Epidermal melanocyte (primary cell): ENCODE results near the gene SLC31A1.

Source experiments
- DNase-seq: peaks from one replicate; pipeline ENCODE4 v3.0.0; 2011; ENCODE audit warnings: low spot score; ENCODE audit not compliant: insufficient read length

SLC31A1 gene

DNA sequence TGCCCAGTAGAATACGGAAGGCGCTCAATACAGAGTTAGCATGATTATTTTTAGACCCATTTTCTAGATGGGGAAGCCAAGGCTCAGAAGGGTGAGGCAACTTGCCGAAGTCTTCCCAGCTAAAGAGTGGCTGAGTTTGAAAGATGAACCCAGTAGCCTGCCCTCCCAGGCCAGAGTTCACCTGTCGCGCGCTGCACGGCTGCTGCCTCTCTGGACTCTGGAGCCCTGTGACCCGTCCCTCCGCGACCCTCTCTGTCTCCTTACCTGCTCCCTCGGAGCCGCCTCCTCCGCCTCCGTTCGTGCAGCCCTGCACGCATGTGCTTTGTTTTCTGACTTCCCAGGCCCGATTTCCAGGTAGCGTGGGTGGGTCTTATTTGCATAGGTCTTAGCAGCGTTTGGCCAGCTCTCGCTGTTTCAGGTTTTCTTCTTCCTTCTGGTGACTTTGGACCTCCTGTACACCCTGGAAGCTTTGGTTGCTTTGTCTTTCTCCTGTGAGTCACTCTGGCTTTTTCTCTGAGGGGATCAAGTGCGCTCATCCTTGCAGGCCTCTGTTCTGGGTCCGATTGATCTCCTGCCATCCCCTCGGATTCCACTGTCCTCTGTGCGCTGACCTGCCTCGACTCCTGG, 81.6 kb downstream of the SLC31A1 start, which contains the start of gene RNF183:
Gene RNF183, minus strand, starts transcription at position 585 of the 627 bp plus-strand sequence. CDS start 5,192 bp downstream, outside the sequence.
- DNase-seq, result no peak

DNA sequence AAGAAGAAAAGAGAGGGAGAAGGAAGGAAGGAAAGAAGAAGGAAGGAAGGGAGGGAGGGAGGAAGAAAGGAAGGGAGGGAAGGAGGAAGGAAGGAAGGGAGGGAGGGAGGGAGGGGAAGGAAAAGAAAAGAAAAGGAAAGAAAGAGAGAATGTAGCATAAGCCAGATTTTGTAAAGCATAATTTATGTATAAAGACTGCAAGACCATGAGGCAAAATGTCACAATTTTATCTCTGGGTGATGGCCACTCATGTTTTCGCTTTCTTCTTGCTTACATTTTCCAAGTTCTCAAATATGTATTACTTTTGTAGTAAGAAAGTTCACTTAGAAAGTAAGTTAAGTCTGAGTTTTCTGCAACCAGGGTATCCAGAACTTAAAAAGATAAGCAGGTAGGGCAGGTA, 85.2 kb downstream of the SLC31A1 start:
- DNase-seq, result no peak

DNA sequence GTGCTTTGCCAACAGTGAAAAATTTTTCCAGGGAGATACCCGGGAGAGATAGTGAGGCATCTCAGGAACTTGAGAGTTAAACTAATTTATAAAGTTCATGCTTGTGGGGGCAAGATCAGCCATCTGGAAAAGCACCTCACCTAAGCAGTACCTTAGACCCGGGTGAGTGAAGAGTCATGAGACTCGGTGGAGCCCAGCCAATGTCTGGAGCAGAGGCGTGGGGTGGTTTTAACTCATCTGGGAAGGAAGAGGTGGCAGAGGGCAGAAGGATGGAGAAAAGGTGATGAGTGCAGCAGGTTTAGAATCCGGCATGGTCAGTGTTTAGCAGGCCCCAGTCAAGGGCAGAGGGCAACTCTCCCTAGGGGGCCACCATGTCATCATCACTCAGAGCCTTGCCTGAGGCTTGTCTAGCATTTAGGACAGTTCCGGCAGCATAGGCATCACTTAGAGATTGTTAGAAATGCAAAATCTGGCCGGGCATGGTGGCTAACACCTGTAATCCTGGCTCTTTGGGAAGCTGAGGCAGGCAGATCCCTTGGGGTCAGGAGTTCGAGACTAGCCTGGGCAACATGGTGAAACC, 86.1 kb downstream of the SLC31A1 start:
- no peak for DNase-seq

DNA sequence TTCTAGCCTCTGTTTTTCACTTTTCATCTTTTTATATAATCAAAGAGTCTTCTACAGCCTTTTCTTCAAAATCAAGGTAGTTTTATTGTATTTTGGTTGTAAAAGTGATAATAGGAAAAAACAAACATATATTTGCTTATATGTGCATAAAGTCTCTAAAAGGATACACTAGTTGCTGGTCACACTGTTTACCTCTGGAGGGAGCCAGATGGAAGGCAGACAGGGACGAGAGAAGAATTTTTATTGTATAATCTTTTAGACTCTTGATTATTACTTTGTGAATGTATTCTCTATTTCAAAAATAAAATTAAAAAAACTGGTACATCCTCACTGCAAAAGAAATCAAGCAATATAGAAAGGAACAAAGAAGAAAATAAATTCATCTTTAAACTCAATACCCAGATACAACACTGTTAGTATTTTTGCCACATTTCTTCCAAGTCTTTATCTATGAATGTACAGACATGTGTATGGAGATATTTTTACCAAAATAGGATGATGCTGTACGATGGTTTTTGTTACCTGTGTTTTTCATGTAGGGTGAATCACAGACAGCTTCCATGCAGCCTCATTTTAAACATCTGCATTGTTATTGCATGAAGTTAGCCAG, 88.0 kb downstream of the SLC31A1 start:
- DNase-seq, result peak; percentile 27

DNA sequence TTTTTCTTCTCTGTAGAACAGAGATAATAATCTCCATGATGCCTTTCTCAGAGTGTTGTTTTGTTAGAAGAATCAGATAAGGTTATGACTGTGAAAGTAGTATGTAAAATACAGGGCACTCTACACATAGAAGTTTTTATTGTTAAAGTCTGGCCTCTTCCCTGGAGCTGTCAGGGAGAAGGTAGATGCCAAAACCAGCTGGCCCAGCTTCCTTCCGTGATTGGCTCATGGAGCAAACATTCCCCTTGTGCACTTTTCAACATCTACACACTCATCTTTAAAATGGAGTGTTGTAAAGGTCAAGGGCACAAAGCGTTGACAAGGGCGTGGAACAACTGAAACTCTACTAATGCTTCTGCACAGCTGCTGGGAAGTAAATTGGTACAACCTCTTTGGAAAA, 89.2 kb downstream of the SLC31A1 start:
- DNase-seq, result no peak

DNA sequence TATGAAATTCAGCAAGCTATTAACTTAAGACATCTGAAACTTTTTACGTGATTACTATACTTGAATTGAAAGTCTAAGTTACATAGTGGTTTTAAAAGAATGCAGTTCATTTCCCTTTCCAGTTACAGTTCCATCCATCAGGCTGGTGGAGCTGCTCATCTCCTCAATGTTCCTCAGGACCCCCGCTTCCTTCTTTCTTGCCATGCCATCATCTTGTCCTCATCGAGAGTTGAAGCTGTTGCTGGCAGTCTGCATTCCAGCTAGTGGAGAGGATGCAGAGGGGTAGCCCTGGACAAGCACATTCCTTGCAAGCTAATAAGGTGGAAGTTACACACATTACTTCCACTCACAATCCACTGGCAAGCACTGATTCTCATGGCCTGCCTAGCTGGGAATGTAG, 90.6 kb downstream of the SLC31A1 start:
- DNase-seq, result no peak

DNA sequence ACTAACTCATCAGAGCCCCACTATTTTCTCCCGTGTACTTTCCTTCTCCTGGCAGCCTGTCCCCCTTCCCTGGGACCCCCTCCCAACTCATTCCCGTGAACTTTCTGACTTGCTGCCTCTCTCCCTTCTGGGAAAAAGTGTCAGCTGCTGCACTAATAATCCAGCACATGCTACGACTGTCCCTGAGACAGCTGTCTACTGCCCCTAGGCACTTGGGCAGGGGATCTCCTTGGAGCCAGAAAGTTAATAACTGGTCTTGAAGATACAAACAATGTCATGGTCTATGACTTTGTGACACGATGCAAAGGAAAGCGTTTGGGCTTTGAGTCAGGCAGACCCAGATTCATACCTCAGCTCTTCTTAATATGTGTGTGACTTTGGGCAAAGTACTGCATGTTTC, 91.9 kb downstream of the SLC31A1 start:
- DNase-seq, result no peak
